Putamen (tissue), 1 donor: ENCODE data around the gene FLG.
"Not testable (repeated sequence)": the region's sequence is repeated elsewhere in the genome, so short reads cannot be mapped to it uniquely, and the experiment has no call there.

Experiments used
- DNase-seq: peaks from one replicate; pipeline ENCODE4 v3.0.0-alpha.2; 2016; ENCODE audit warnings: low spot score

FLG gene

DNA sequence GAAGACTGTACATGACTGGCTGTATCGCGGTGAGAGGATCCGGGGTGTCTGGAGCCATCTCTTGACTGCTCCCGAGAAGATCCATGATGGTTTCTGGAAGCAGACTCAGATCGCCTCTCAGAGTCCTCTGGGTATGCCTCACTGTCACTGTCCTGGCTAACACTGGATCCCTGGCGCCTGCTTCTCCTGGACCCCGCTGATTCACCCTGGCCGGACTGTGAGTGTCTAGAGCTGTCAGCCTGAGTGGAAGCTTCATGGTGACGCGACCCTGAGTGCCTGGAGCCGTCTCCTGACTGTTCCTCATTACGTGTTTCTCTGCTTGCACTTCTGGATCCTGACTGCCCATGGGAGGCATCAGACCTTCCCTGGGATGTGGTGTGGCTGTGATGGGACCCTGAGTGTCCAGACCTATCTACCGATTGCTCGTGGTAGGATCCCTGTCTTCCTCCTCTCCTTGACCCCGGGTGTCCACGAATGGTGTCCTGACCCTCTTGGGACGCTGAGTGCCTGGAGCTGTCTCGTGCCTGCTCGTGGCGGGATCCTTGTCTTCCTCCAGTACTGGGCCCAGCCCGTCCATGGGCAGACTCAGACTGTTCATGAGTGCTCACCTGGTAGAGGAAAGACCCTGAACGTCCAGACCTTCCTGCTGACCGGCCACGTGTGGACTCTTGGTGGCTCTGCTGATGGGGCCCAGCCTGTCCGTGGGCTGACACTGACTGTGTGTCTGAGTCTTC is 21.7 kb downstream of the FLG start:
- not testable (repeated sequence) for DNase-seq

DNA sequence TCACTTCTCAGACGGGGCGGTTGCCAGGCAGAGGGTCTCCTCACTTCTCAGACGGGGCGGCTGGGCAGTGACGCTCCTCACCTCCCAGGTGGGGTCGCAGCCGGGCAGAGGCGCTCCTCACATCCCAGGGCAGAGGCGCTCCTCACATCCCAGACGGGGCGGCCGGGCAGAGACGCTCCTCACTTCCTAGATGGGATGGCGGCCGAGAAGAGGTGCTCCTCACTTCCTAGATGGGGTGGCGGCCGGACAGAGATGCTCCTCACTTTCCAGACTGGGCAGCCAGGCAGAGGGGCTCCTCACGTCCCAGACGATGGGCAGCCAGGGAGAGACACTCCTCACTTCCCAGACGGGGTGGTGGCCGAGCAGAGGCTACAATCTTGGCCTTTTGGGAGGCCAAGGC is 68.6 kb downstream of the FLG start:
- DNase-seq: not testable (repeated sequence)
